GM13977 (cell line): ENCODE data around the gene PIN4.

Source experiments
- DNase-seq: peaks from one replicate; pipeline ENCODE4 v3.0.0; 2012; ENCODE audit warnings: low spot score
- in situ Hi-C: fragments of 300-500 bp; cut with MboI; formaldehyde crosslinking; loops from one replicate; pipeline ENCODE4 v1.12.0; 2022; ENCODE audit warnings: low sequenced_read_pairs, low pct_unique_long_range_greater_than_20kb, mixed read lengths, inconsistent platforms; ENCODE audit not compliant: unreplicated experiment
- TF ChIP-seq, protein P1 (sequence below): IDR thresholded peaks from 2 replicates; pipeline ENCODE4 v1.5.1; 2012; ENCODE audit warnings: mild to moderate bottlenecking, control low read depth; ENCODE audit not compliant: insufficient read depth; ENCODE audit errors: extremely low read depth, missing control alignments

The PIN4 gene

DNA sequence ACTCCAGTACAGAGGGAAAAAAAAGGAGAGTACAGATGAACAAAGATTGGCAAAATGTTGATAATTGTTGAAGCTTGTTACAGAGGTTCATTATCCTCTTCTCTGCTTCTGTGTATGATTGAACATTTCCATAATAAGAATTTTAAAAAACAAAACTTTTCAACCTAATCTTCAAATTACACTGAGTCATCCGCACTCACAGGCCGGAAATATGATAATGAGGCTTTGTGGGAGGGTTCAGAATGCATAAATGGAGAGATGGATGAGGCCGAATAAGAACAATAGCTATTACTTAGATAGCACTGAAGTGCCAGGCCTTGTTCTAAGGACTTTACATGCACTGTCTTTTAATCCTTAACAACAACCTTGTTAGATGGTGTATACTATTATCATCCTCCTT, 61.9 kb downstream of the PIN4 start:
- DNase-seq = no peak
- TF ChIP-seq, protein P1, sequence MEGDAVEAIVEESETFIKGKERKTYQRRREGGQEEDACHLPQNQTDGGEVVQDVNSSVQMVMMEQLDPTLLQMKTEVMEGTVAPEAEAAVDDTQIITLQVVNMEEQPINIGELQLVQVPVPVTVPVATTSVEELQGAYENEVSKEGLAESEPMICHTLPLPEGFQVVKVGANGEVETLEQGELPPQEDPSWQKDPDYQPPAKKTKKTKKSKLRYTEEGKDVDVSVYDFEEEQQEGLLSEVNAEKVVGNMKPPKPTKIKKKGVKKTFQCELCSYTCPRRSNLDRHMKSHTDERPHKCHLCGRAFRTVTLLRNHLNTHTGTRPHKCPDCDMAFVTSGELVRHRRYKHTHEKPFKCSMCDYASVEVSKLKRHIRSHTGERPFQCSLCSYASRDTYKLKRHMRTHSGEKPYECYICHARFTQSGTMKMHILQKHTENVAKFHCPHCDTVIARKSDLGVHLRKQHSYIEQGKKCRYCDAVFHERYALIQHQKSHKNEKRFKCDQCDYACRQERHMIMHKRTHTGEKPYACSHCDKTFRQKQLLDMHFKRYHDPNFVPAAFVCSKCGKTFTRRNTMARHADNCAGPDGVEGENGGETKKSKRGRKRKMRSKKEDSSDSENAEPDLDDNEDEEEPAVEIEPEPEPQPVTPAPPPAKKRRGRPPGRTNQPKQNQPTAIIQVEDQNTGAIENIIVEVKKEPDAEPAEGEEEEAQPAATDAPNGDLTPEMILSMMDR = no peak
- in situ Hi-C loops = no loop called here

DNA sequence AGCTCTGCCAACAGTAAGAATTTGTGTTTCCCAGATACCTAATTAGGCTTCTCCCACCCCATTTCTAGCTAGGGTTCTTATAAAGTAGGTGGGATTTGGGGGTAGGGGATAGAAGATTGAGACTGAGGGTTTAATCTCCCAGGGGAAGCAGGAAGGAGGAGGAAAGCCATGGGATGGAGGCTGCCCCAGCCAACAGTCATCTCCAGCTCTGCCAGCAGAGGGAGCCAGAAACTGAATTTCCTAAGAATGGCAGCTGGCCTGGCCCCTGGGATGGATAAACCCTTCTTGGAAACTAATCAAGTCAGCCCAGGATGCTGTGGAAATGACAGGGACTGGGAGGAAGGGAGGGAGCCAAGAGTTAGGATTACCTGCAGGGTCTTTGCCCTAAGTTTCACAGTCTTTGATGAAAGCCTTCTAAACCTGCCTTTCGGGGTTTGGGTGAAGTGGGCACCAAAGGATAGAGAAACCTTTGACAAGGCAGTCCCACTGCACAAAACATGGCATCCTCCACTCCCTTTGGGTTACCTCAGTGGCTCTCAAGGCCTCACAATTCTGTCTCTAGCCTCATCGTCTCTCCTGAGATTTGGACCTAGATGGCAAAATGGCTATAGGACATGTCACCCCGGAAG, 64.0 kb downstream of the PIN4 start:
- in situ Hi-C loops = no loop called here
- peak; percentile 65 for DNase-seq
- TF ChIP-seq, protein P1 = peak; percentile 87

DNA sequence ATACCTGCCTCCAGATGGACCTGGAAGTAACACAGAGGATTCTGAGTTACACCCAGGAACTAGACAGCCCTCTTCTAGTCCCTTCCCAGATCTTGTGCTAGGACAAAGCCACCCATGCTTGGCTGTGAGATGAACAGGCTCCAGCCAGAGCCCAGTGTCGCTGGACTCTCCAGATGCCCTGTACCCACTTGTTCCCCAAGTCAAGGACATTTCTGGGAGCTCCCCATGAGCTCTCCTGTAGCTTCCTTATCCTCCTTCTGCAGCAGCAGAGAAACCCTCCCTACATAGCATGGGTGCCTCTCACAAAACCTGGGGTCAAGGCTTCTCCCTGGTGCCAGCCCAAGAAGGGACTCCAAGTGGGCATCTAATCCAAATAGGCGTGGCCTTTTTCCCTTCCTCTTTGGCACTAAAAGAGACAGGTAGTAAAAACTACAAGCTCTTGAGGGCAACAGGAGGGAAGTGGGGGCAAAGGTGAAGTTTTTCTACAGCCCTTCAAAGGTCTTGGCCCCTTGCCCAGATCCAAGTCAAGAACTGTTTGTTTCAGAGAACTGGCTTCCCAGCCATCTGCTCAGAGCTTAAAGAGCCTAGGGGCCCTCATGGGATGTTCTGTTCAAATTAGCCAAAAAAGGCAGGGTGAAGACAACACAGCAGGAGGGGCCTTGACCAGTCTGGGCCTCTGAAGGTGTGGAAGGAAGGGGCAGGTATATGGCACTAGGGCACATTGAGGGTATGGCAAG, 65.8 kb downstream of the PIN4 start:
- in situ Hi-C loops = no loop called here
- no peak for DNase-seq
- TF ChIP-seq, protein P1 = no peak
